ENCODE measurements around the gene NOP16.
"Not testable (repeated sequence)": the region's sequence is repeated elsewhere in the genome, so short reads cannot be mapped to it uniquely, and the experiment has no call there.

NOP16 gene

GRCh38 chr5:176410486-176411180, 22.2 kb upstream of the NOP16 start:
- FAIRE-seq (no peak), DNase-seq (ENCODE audit: low spot score) (no peak)

GRCh38 chr5:176409765-176410164, 21.4 kb upstream of the NOP16 start:
- DNase-seq (ENCODE audit: low spot score) (no peak), FAIRE-seq (no peak)

- FAIRE-seq (no peak), DNase-seq (ENCODE audit: low spot score) (no peak)
Measured at GRCh38 chr5:176408590-176408989, 20.2 kb upstream of the NOP16 start.

GRCh38 chr5:176408252-176408573, 19.8 kb upstream of the NOP16 start:
- DNase-seq (ENCODE audit: low spot score): not testable (repeated sequence)

GRCh38 chr5:176407456-176408251, 19.3 kb upstream of the NOP16 start:
- DNase-seq (ENCODE audit: low spot score): no peak
- FAIRE-seq: no peak

More at GRCh38 chr5:176408252-176408573, 19.8 kb upstream of the NOP16 start:
- FAIRE-seq: not testable (repeated sequence)

- FAIRE-seq: no peak
- no peak for DNase-seq (ENCODE audit: low spot score)
Measured at GRCh38 chr5:176406436-176407052, 18.1 kb upstream of the NOP16 start.

- no peak for FAIRE-seq
- no peak for DNase-seq (ENCODE audit: low spot score)
Measured at GRCh38 chr5:176405656-176406435, 17.4 kb upstream of the NOP16 start.

GRCh38 chr5:176401281-176402205, 13.1 kb upstream of the NOP16 start:
- DNase-seq (ENCODE audit: low spot score): no peak
- no peak for FAIRE-seq

GRCh38 chr5:176400382-176401156, 12.2 kb upstream of the NOP16 start:
- DNase-seq (ENCODE audit: low spot score) (no peak), FAIRE-seq (no peak)

GRCh38 chr5:176397736-176398420, 9.5 kb upstream of the NOP16 start:
- no peak for DNase-seq (ENCODE audit: low spot score)
- no peak for FAIRE-seq

GRCh38 chr5:176396330-176396729, 7.9 kb upstream of the NOP16 start:
- FAIRE-seq: no peak
- no peak for DNase-seq (ENCODE audit: low spot score)

- FAIRE-seq (no peak), DNase-seq (ENCODE audit: low spot score) (no peak)
Measured at GRCh38 chr5:176394881-176395675, 6.7 kb upstream of the NOP16 start.

- no peak for DNase-seq (ENCODE audit: low spot score)
Measured at GRCh38 chr5:176394096-176394495, 5.7 kb upstream of the NOP16 start.

GRCh38 chr5:176392526-176392925, 4.1 kb upstream of the NOP16 start:
- FAIRE-seq (no peak), DNase-seq (ENCODE audit: low spot score) (no peak)

More at GRCh38 chr5:176394096-176394495, 5.7 kb upstream of the NOP16 start:
- no peak for FAIRE-seq

- FAIRE-seq (no peak), DNase-seq (ENCODE audit: low spot score) (no peak)
Measured at GRCh38 chr5:176391999-176392398, 3.6 kb upstream of the NOP16 start.

GRCh38 chr5:176391479-176391878, 3.1 kb upstream of the NOP16 start:
- DNase-seq (ENCODE audit: low spot score): no peak
- FAIRE-seq: no peak

- no peak for DNase-seq (ENCODE audit: low spot score)
- FAIRE-seq: no peak
Measured at GRCh38 chr5:176389135-176390123, 1.0 kb upstream of the NOP16 start.

Data from RCC 7860 (cell line).